Measurements from ENCODE around the gene SFTA2.
"Not testable (repeated sequence)": the region's sequence is repeated elsewhere in the genome, so short reads cannot be mapped to it uniquely, and the experiment has no call there.

Gene SFTA2
- 0.05 to 0.09 reads per million in 2 donors for total RNA-seq

GRCh38 chr6:30931969-30932645 is at the start of gene SFTA2:
Gene SFTA2, minus strand, starts transcription at chr6:30932170. Its CDS starts 74 bp downstream, at chr6:30932096.
- no peak for DNase-seq

DNA sequence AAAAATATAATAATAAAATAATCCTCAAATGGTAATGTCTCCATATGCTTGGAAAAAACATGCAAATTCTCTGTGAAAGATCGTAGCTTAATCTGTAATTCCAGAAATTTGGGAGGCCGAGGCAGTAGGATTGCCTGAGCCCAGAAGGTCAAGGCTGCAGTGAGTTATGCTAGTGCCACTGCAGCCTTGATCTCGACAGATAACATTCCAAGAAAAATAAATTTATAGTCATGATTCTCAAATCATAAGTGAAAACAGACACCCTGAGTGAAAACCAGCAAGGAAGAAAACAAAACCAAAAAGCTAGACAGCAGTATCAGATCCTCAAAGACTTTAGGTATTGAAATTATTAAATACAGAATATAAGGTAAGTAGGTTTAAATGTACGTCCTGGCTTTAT is 47.7 kb upstream of the SFTA2 start:
- no peak for DNase-seq

DNA sequence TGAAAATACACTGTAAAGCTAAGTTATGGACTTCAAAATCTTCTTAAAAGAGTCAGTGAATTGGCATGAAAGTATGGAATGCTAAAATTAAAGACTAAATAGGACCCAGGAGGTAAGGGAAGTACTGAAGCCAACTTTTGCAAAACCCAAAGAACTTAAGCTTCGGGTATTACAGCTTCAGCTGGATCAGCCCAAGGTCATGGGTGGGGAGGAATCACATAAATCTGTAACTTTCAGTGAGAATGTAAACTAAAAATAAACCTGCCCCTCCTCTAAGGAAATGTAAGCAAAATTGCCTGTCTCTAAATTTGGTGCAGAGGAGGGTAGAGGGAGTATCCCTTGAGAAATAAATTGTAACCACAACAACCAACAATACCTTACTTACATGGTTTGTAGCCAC is 47.2 kb upstream of the SFTA2 start:
- no peak for DNase-seq

DNA sequence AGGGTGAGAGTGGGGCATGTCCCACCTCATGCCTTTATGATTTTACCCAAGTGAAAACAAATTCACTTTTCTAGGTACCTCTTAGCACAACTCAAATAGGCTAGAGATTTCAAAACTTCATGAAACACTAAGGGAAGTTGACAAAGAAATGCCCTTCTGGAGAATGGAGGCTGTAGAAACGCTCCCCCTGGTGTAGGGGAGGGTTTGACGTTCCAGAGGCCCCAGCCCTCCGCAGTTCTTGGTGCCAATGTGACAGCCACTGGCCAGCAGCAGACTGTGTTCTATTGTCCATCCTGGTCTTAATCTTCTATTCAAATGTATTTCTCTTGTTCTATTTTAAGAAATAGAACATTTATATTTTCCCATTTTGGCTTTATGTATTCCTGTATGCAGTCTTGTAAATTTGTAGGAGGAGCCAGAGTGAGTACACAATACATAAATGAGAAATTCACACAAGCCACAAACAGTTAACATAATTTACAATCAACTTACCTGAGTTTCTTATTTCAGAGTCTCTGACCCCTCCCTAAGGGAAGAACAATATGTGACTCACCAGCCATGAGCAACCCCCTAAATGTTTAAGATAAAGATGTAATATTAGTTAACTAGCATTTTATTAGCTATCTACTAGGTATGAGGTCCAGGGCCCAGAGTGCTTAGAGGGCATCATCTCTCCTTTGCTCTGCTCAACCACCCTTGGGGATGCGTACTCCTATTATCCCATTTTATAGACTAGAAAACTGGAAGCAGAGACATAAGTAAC is 42.7 kb upstream of the SFTA2 start:
- DNase-seq, result no peak

DNA sequence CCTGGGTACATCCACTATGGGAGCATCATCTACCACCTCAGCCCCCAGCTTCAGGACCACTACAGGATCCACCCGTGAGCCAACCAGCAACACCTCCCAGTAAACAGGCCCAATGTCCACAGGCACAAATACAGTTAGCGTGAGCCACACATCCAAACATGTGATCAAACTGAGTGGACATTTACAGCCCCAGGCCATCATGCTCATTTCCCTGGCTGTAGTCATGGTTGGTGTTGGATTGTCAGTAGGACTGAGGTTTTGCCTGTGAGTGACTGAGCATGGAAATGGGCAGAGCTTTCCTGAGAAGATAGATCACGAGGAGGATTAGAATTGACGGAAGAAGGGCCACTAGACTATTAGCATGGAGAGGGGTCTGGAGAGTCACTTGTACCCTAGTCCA is 40.8 kb upstream of the SFTA2 start:
- no peak for DNase-seq

- no peak for DNase-seq
Observed at GRCh38 chr6:30970946-30971345, 39.0 kb upstream of the SFTA2 start.

DNA sequence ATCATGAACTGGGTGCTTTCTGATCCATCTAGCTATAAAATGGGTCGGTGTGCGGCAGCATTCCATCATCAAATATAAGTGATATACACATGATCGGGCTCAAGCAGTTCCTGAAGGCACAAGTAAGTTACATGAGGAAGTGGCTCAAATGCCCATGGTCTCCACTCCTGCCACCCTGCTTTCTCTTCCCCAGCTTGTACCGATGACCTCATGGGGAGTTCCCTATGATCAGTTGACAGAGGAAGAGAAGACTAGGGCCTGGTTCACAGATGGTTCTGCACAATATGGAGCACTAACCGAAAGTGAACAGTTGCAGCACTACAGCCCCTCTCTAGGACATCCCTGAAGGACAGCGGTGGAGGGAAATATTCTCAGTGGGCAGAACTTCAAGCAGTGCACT is 37.2 kb upstream of the SFTA2 start:
- not testable (repeated sequence) for DNase-seq

DNA sequence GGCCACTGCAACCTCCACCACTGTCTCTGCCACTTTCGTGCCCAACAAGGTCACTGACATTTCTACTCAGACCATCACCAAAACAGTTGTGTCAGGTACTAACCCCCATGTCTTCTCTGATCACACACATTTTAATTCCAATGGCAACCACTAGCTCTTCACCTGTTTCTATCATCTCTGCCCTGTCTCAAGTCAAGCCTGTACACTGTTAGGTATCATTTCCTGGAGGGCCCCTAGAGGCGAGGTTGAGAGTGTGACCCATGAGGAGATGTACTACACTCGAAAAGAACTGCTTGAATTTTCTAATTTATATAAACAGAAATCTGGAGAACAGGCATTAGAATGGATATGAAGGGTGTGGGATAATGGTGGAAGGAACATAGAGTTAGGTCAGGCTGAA is 34.2 kb upstream of the SFTA2 start:
- DNase-seq, result no peak

DNA sequence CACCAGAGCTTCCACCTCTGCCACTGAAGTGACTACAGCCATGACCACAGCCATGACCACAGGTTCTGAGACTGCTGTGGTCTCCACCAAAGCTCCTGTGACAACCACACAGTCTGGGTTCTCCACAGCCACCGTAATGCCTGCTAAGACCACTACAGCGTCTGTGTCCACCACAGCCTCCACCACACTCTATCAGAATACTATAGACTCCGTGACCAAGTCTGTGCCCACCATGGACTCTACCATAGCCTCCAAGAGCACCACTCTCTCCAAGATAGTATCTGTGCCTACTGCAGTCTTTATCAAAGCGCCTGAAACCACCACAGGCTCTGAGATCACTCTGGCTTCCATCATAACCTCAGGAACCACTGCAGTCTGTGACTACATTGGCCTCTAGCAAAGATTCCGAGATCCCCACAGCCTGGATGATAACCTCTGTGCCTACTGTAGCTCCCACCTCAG is 33.2 kb upstream of the SFTA2 start:
- no peak for DNase-seq

- DNase-seq, result no peak
Observed at GRCh38 chr6:30964075-30964474, 32.1 kb upstream of the SFTA2 start.

DNA sequence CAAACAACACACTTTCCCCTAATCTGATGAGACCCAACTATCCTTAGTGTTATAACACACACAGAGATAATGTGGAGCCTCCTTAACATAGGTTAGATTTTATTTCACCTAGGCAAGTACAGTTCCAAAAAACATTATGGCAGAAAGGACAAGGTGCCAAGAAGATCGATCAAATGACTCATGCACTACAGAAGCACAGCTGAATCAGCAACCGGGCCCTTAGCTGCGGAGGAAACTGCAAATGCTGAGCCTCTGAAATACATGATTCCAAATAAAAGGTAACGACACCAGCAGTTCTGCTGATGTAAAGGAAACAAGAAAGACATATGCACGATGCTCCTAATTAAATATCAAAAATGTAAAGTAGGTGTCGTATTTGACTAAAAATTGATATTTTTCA is 31.7 kb upstream of the SFTA2 start:
- DNase-seq, result no peak

DNA sequence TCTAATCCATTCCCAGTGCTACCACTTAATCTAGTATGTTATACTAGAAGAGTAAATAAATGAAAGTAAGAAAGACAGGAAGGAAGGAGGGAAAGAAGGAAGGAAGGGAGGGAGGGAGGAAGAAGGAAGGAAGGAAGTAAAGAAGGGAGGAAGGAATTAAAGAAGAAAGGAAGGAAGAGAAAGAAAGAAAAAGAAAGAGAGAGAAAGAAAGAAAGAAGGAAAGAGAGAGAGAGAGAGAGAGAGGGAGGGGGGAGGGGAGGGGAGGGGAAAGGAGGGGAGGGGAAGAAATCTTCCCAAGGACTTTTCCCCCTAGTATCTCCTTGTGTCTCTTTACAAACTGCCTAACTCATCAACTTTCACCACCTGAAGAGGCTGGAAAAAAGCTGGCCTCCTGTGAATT is 30.7 kb upstream of the SFTA2 start:
- DNase-seq, result no peak

DNA sequence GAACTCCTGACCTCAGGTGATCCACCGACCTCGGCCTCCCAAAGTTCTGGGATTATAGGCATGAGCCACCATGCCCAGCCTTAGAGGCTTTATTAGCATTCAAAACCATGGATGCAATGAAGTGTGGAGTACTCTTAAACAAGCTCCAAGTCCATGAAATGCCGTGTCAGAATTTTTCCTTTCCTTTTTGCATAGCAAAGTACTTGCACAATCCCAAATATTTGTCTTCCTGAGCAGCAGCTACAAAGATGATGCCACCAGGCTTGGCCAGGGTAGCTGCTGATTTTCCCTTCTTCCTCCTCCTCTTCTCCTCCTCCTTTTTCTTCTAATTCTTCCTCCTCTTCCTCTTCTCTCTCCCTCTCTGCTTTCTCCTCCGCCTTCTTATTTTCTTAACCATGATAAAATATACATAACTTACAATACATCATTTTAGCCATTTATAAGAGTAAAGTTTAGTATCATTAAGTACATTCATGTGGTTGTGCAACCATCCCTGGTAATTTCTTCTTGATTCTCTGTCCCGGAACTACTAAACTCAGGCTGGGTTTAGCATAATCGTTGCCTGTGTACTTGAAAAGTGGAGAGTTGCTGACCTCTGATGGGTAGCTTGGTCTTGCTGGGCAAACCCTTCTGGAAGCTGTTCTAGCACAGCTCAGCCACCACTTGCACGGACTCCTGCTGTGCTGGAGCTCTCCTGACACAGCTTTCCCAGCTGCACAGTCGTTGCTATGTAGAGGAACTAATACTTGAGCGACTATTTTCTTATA is 29.1 kb upstream of the SFTA2 start:
- no peak for DNase-seq

- DNase-seq, result no peak
Observed at GRCh38 chr6:30957716-30958115, 25.7 kb upstream of the SFTA2 start.

GRCh38 chr6:30955367-30956042 is 23.5 kb upstream of the SFTA2 start:
- peak; percentile 33 for DNase-seq

- DNase-seq, result no peak
Observed at GRCh38 chr6:30954631-30955366, 22.8 kb upstream of the SFTA2 start.

DNA sequence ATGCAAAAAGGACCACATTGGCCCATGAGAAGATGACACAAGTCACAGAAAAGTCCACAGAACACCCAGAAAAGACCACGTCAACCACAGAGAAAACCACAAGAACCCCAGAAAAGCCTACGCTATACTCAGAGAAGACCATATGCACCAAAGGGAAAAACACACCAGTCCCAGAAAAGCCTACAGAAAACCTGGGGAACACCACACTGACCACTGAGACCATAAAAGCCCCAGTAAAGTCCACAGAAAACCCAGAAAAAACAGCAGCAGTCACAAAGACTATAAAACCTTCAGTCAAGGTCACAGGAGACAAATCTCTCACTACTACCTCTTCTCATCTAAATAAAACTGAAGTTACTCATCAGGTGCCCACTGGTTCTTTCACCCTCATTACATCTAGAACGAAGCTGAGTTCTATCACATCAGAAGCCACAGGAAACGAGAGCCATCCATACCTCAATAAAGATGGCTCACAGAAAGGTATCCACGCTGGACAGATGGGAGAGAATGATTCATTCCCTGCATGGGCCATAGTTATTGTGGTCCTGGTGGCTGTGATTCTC is 20.0 kb upstream of the SFTA2 start:
- DNase-seq, result no peak

- no peak for DNase-seq
Observed at GRCh38 chr6:30948811-30949210, 16.8 kb upstream of the SFTA2 start.

- no peak for DNase-seq
Observed at GRCh38 chr6:30947231-30947630, 15.3 kb upstream of the SFTA2 start.

DNA sequence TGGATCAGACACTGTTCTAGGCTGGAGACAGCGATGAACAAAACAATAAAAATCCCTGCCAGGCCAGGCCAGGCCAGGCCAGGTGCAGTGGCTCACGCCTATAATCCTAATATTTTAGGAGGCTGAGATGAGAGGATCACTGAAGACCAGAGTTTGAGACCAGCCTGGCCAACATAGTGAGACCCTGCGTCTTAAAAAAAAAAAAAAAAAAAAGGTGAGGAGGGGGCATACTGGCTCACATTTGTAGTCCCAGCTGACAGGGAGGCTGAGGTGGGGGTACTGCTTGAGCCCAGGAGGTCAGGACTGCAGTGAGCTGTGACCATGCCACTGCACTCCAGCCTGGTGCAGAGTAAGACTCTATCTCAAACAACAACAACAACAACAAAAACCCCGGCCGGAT is 13.3 kb upstream of the SFTA2 start:
- no peak for DNase-seq

GRCh38 chr6:30944051-30944450 is 12.1 kb upstream of the SFTA2 start:
- DNase-seq, result no peak

All from activated gamma-delta T cell (primary cell).